Astrocyte of the cerebellum (primary cell): ENCODE data around the gene HOXB8.

Experiments used
- DNase-seq: peaks from one replicate; pipeline ENCODE4 v3.0.0-alpha.2; 2011; ENCODE audit warnings: low read depth
- H3K4me3 ChIP-seq: 2 replicates; pipeline ENCODE4 v1.5.1; 2011; ENCODE audit warnings: mild to moderate bottlenecking, low read depth, low read length, moderate library complexity
- CTCF ChIP-seq: IDR thresholded peaks from 2 replicates; pipeline ENCODE4 v1.5.1; 2012; ENCODE audit warnings: low read length, low read depth, moderate library complexity, mild to moderate bottlenecking; ENCODE audit errors: missing control alignments
- in situ Hi-C: cut with HindIII; loops from 2 replicates; pipeline ENCODE4 v1.10.0; 2017; ENCODE audit warnings: low sequenced_read_pairs

The HOXB8 gene

GRCh38 chr17:48569240-48569582, 45.9 kb downstream of the HOXB8 start:
- in situ Hi-C loops = no loop called here
- H3K4me3 ChIP-seq = peak overlapping the region; percentile 82
- no peak for TF ChIP-seq CTCF
- no peak for DNase-seq

- peak overlapping the region; percentile 82 for H3K4me3 ChIP-seq
- in situ Hi-C loops = no loop called here
- TF ChIP-seq CTCF = no peak
- no peak for DNase-seq
These were observed 46.4 kb downstream of the HOXB8 start for GRCh38 chr17:48568499-48569239.

GRCh38 chr17:48567646-48568354, 47.3 kb downstream of the HOXB8 start:
- no peak for TF ChIP-seq CTCF
- in situ Hi-C loops = no loop called here
- peak overlapping the region; percentile 82 for H3K4me3 ChIP-seq
- DNase-seq = no peak

GRCh38 chr17:48567209-48567608, 47.9 kb downstream of the HOXB8 start:
- peak overlapping the region; percentile 82 for H3K4me3 ChIP-seq
- in situ Hi-C loops = no loop called here
- TF ChIP-seq CTCF = no peak
- DNase-seq = no peak

GRCh38 chr17:48566717-48567116, 48.4 kb downstream of the HOXB8 start:
- DNase-seq = no peak
- no peak for TF ChIP-seq CTCF
- in situ Hi-C loops = no loop called here
- H3K4me3 ChIP-seq = peak overlapping the region; percentile 82

GRCh38 chr17:48565925-48566710, 49.0 kb downstream of the HOXB8 start:
- peak overlapping the region; percentile 82 for H3K4me3 ChIP-seq
- in situ Hi-C loops = no loop called here
- TF ChIP-seq CTCF = no peak
- DNase-seq = no peak
